GM18499 (cell line): Measurements from ENCODE around the gene CIAO3.

Experiments used
- ATAC-seq: cut with Tn5 transposase; IDR thresholded peaks from one replicate; pipeline ENCODE4 v1.9.1; 2021; ENCODE audit warnings: moderate number of reproducible peaks; ENCODE audit not compliant: insufficient read depth, unreplicated experiment

The CIAO3 gene

DNA sequence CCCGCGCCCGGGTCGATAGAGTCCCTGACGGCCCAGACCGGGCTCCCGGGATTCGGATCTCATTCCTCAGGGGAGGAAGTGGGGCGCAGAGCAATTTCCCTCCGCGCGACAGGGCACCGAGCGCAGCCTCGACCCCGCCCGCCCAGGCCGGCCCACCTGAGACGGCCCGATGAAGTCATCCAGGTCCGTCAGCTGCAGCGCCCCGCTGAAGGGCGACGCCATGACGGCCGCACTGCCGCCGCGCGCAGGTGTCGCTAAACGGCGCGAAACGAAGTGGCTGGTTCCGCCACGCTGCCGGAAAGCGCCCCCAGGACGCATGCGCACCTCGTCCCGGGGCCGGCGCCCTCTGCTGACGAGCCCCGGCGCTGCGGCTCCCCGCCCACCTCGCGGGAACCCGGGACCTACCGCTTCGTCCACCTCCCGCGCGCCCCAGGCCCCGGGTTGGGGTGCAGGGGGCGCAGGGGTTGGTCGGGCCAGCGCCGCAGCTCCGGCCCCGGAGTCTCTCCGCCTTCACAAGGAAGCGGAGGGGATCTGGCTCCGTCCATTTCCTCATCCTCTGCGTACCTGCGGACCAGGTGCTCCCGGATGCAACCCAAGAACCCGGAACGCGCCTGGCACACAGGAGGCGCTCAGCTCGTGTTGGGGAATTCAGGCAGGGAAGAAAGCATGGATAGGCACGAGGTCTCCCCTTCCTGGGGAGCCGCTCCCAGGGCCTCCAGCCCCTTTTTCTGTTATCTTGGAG, at the start of gene CIAO3:
Gene CIAO3 (minus strand): TSS at position 234 of the 742 bp plus-strand sequence. CDS start 12 bp downstream, at position 222.
- no peak for ATAC-seq

DNA sequence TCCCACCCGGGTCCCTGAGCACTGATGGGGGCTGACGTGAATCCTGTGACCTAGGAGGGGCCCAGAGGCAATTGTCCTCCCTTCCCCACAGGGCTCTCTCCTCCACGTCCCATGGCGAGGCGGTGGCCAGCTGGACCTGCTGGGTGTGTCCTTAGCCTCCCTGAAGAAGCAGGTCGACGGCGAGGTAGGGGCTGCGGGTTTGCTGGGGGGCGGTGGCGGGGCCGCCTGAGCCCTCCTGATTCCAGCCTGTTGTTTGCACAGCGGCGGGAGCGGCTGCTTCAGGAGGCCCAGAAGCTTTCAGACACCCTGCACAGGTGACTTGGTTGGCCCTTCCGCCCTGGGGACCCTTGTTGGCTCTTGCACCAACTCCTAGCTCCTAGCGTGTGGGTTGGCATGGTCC, 49.3 kb upstream of the CIAO3 start:
- ATAC-seq, result no peak

DNA sequence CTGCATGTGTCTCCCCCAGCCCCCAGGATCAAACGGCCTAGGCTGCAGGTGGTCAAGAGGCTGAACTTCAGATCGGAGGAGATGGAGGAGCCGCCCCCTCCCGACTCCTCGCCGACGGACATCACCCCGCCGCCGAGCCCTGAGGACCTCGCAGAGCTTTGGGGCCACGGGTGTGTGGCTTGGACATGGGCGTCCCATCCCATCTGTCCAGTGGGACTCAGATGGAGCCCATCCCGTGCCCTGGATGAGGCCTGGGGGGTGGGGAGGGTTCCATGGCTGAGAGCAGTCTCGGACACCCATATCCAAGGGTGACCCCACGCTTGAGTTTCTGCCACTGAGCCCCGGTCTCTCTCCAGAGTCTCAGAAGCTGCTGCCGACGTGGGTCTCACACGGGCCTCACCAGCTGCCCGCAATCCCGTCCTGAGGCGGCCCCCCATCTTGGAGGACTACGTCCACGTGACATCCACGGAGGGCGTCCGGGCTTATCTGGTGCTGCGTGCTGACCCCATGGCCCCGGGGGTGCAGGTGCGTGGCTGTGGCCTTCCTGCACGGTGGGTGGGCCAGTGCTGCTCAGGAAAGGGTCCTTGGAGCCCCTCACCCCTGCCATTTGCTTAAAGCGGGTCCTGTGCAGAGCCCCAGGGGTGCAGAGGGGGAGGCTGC, 48.5 kb upstream of the CIAO3 start:
- ATAC-seq, result no peak

DNA sequence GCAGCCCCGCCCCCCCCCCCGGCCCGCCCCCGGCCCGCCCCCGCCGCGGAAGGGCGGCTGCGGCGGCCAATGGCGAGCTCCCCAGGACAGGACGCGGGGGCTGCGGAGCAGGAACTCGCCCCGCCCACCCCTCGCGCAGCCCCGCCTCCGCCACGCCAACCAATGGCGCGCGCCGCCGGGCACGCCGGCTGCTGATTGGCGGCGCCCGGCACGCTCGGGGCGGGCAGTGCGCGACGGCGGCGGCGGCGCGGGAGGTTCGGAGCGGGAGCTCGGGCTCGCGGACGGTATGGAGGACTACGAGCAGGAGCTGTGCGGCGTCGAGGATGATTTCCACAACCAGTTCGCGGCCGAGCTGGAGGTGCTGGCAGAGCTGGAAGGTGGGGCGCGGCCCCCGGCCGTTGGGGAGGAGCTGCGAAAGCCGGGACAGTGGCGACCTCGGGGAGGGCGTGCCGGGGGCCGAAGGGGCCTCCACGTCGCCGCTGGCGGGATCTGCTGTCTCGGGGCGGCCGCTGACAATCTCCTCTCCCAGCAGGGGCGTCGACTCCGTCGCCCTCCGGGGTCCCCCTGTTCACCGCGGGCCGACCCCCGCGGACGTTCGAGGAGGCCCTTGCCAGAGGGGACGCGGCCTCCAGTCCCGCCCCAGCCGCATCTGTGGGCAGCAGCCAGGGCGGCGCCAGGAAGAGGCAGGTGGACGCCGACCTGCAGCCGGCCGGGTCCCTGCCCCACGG, 47.8 kb upstream of the CIAO3 start, which contains the start of gene CHTF18:
Gene CHTF18 (plus strand): TSS at position 222 of the 728 bp plus-strand sequence. CDS start 65 bp downstream, at position 287.
- no peak for ATAC-seq

DNA sequence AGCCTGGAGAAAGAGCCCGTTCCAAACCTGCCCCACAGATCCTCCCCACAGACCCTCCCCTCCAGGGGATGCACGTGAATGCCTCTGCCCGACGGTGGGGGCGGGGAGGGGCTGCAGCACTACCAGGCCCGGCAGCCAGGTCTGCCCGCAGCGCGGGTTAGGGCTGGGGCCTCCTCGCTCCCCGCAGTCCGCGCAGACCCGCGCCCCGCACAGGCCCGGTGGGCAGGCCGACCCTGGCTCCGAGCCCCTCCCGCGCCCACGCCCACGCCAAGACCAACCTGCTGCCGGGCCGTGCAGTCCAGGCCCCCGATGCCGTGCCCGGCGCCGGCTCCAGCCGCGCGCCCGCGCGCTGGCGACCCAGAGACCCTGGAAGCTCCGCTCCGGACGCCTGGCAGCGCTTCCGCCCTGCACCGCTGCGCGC, 47.2 kb upstream of the CIAO3 start, which contains the start of gene RPUSD1:
Gene RPUSD1 (minus strand): TSS at position 404 of the 421 bp plus-strand sequence. CDS start 644 bp downstream, outside the sequence.
- ATAC-seq, result no peak

DNA sequence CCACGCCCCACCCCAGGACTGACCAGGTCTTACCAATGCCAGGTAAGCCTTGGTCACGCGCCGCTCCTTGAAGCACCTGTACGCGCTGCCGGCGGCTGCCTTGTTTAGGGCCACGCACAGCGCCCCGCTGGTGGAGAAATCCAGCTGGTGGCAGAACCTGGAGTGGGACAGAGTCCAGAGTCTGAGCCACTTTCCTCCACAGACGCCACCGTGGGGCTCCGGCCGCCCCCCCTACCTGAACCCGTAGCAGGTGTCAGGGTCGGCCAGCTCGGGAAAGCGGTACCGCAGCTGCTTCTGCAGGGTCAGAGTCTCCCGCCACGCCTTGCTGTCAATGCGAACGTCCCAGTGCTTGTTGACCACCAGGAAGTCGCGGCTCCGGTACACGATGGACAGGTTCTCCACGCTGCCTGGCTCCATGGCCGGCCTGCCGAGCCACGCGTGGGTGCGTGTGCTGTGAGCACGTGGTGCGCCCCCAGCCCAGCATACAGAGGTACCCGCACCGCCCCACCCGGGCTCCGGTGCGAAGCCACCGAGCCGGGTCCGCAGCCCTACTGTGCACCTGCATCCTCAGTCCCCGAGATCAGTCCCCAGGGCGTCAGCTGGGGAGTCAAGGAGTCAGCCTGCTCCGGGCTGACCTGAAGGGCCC, 46.6 kb upstream of the CIAO3 start:
- no peak for ATAC-seq

DNA sequence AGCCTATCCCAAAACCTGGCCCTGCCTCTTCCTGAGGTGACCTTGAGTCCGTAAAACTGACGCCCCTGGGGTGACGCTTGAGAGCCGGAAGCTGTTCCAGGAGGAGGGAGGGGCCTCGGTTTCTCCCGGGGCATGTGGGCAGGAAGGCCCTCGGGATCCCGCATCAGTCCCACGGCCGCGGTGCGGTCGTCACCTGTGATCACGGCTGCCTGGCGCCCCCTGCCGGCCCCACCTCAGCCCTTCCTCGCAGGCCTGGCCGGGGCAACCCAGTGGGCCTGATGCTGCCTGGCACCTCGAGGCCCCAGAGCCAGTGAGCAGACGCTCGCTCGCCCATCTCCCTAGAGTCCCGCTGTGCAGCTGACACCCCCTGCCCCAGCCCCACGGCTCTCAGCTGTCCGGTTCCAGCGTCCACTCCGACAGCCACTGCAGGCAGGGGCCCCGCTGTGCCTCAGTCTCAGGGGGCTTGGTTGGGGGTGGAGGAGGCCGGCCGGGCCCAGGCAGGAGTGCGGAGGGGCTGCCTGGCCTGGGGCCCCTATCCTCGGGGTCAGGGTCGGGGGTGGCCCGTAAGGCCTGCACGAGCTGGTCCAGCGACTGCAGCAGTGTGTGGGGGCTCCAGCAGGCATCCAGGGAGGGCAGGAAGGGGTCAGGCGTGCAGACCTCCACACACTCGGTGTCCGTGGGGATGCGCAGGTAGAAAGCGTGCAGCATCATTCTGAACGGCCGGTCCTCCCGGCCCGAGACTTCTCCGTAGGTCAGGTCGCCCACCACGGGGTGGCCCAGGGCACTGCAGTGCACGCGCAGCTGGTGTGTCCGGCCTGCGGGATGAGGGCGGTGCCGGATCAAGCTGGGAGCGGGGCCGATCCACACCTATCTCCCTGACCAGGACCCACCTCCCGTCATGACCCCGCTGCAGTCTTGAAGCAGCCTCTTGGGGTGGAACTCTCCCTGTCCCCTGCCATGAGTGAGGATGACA, 45.1 kb upstream of the CIAO3 start:
- no peak for ATAC-seq

DNA sequence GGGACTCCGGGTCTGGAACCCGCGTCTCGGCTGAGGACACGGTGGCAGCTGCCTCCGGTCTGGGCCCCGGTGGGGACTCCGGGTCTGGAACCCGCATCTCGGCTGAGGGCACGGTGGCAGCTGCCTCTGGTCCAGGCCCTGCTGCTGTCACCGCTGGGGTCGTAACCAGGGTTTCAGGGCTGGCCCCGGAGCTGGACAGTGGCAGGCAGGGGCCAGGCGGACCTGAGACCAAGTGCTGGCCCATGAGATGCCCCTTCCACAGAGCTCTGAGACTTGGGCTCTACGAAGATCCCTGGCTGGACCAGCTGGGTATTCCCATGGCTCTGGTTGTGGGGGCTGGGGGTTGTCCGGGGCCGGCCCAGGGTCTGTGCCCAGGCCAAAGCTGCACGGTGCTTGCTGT, 43.6 kb upstream of the CIAO3 start:
- no peak for ATAC-seq

DNA sequence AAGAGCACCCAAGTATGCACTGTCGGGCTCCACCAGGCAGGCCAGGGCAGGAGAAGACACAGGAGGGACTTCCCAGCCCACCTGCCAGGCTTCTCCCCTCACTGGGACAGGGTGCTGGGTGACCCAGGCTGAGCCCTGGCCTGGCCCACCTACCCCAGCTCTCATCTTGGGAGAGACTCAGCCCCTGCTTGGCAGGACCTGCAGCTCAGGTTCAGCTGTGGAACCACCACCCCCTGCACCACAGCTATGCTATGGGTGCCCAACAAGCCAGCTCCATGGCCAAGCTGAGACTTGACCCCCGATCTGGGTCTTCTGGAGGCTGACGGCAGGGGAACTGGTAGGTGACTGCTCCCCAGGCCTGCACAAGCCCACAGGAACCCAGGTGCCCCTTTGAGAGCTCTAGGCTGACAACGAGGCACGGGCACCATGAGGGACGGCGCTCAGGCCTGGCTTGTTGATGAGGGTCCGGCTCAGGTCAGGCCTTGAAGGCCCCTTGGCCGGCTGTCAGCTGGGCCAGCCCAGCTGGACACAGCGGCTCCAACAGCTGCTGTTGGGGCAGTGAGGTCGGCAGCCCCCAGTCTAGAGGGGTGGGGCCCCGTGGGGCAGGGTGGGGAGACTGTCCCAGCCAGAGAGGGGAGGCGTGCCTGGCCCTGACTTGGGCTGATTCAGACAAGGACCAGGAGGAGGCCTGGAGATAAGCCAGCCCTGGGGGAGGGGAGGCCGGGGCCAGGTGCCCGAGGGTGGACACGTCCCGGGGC, 42.8 kb upstream of the CIAO3 start:
- no peak for ATAC-seq

DNA sequence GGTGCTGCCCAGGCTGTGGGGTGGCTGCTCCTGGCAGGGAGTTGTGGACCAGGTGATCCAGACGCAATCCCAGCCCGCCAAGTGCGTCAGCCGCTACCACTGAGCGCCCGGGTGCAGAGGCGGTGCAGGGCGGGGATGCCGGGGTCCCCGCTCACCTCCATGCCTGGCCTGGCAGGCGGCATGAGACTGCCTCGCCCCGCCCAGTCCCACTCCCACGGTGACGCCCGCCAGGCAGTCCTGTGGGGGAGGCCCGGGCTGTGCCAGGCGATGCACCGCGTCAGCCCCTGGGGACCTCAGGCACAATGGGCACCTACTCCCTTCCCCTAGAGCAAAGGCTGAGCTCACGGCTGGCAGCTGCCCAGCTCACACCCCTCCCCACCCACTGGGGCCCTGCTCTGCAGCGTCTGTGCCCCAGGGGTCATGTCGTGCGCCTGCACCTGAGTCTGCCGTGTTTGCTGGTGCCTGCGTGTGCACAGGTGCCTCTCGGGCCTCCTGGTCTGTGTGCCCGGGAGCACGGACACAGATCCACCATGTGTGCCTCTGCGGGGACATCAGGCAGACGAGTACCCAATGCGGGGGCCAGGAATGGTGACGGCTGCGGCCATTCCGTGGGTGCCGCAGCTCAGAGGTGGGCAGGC, 42.1 kb upstream of the CIAO3 start:
- ATAC-seq, result no peak

DNA sequence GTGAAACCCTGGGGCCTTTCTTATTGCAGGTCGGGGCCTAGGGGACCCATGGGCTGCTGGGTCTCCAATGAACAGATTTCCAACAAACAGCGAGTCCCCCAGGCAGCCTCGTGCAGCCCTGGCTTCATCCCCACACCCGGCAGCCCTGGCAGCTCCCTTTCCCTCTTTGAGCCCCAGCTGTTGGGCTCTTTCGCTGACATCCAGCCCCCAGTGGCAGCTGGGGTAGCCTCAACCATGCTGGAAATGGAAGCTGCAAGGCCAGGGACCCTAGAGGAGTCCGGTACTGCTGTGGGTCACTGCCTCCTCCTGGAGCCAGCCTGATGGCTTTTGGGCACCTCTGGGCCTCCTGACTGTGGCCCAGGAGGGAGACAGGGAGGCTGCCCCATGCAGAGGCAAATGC, 41.5 kb upstream of the CIAO3 start:
- ATAC-seq, result no peak

DNA sequence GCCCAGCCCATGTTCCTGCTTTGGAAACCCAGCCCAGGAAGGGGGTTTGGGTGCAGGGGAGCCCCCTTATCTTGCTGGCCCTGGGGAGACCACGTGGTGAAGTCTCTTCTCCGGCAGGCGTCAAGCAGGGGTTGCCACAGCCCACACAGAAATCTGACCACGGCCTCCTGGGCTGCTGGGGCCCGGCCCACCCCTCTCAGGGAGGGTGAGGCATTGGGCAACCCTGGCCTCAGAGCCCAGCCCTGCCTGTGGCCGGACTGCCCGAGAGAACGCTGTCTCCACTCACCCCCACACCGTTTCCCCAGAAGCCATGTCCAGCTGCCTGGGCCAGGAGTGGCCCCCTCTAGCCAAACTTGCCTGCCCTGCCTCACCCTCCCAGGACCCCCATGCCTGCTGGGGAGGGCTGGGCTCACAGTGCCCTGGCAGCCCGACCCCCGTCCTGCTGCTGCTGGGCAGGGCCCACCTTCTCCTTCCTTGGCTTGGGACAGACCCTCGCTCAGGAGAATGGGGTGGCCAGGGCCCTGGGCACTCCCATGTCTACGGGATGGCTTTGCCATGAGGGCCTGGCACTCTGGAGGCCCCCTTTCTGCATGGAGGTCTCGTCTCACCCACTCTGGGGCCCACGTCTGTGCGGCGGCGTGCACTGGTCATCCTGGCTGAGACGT, 40.7 kb upstream of the CIAO3 start:
- no peak for ATAC-seq

DNA sequence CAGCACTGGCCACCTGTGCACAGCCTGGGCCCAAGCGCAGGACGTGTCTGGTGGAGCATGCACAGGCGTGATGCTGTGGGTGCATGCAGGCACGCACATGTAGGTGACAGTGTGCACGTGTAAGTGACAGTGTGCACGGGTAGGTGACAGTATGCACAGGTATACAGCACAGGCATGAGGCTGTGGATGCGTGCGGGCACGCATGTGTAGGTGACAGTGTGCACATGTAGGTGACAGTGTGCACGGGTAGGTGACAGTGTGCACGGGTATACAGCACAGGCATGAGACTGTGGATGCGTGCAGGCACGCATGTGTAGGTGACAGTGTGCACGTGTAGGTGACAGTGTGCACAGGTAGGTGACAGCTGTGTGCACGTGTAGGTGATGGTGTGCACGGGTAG, 39.5 kb upstream of the CIAO3 start:
- ATAC-seq, result no peak

DNA sequence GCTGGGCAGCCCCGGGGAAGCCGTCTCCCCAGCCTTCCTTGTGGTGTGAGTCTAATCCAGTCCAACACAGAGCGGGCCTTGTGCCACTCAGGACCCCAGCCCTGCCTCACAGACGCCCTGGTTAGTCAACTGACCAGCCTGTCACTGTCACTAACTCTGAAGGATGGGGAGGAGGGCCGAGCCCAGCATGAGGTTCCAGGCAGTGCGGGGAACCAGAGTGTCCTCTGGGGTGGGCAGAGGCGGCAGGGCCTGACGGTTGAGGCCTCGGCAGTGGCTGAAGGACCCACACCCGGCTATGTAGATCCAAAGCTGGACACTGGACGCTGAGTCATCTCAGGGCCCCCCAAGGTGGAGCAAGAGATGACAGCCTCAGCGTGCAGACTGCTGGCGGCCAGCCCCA, 38.8 kb upstream of the CIAO3 start:
- no peak for ATAC-seq

DNA sequence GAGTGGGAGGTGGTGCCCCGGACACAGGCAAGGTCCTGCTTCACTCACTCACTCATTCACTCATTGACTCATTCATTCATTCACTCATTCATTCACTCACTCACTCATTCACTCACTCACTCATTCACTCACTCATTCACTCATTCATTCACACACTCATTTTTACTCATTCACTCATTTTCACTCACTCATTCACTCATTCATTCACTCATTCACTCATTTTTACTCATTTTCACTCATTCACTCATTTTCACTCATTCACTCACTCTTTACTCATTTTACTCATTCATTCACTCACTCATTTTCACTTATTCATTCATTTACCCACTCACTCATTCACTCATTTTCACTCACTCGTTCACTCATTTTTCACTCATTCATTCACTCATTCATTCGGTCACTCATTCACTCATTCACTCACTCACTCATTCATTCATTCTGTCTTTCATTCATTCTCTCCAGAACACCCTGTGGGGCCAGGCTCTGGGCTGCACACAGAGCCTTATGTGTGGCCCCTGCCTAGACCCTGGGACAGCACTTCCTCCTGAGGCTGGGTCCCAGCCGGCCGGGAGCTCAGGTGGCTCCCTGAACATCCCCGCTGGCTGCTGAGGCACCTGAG, 38.2 kb upstream of the CIAO3 start:
- no peak for ATAC-seq

DNA sequence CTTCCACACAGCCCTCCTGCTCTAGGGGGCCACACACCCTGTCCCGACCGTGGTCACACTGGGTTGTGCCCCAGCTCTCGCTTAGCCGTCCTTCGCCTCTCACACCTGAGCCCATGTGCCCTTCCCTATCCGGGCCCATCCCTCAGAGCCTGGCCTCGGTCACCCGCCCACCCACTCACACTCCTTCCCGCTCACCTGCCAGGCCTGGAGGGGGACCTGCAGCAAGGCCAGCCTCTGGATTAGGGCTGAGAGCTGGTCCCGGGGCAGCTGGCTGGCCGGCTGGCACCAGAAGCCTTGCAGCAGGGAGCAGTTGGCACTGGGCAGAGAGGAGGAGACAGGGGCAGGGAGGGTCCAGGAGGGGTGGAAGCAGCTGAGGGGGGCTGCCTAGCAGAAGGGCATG, 37.6 kb upstream of the CIAO3 start:
- no peak for ATAC-seq

DNA sequence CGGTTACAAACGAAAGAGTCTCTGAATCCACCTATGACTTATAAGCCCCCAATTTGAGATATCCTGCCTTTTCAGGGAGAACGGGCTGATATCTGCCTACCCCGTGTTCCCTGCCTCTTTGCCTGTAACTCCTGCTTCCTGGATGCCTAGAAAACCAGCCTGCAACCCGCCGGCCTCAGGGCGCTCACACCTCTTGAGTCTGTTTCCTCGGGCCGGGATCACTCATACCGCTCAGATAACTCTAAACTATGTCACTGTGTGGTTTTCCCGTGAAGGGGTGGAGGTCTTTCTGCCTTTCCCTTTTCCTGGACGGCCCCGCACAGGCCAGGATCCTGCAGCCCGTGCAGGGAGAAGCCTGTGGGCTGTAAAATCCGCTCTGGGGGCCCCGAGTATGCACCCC, 37.0 kb upstream of the CIAO3 start:
- no peak for ATAC-seq
